Muscle of back (tissue), 11 donors: ENCODE measurements around the gene BRD8. TPM values are rescaled to one million over a fixed set of nuclear protein-coding genes. Genes with fewer than 3 reads are reported as not detected.
"Not testable (repeated sequence)": the region's sequence is repeated elsewhere in the genome, so short reads cannot be mapped to it uniquely, and the experiment has no call there.

Experiments
- DNase-seq, 3 donors: peaks; one replicate each; pipeline versions ENCODE4 v3.0.0 to v3.0.0-alpha.2; 2013
- polyA plus RNA-seq, 10 donors: library from polyadenylated mRNA; unstranded; fragments of 120-200 nt; gene quantifications; one replicate each; pipeline ENCODE4 v1.2.1, GENCODE V29; 2013; ENCODE audit not compliant: insufficient read length in 10 of 10

The BRD8 gene
- polyA plus RNA-seq, 10 donors = 32.9 to 77.1 (median 52.1) TPM

DNA sequence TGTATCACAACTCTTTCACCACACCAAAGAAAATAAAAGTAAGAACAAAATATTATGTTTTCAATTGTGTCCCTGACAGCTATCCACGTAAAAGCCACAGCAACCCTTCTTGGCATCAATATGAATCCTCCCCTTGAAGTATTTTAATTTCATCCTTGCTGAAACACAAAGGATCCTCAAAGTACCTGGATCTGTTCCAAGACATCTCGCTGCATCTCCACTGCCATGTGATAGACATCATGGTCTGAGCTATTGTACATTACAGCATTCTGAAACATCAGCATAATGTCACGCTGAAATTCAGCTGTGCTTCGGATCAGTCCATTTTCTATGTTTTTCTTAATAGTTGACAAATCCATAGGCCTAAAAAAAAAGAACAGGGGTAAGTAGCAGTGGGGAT, 17.7 kb downstream of the BRD8 start:
- no peak for DNase-seq

- DNase-seq = no peak
These were observed 18.8 kb downstream of the BRD8 start for GRCh38 chr5:138159666-138160065.

DNA sequence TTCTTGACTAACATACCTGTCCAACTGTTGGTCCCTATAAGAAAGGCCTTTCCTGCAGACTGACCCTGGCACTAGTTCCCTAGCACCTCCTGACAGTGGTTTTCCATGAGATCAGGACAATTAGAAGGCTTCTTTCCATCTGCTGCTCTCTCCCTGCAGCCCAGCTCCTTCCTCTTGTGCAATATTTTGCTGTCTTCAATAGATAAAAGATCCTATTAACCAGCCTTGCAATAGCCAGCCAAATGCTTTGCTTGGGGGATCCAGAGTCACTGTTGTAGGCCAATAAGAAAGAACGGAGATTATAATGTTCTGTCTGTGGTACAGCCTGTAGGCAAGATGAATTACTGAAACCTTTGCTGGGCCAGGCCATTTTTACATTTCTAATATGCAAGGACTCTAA, 20.8 kb downstream of the BRD8 start:
- DNase-seq = no peak

- not testable (repeated sequence) for DNase-seq
These were observed 22.5 kb downstream of the BRD8 start for GRCh38 chr5:138155977-138156376.

DNA sequence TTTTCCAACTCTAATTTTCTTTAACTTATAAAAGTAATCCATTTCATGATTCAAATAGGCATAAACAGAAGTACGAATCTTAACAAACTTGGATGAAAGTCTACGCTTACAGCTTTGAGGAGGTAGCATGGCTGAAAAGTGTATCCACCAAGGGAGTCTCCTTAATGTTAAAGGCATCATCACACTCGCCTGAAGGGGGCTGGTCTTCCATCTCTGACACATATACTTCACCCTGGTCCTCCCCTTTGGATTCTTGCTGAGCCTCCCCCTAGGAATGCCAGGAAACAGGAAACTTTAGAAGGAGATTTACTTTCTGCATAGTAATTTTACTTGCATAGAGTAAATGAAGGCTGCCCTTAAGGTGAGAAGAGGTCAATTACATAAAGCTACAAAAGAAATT, 28.9 kb downstream of the BRD8 start:
- no peak for DNase-seq

- DNase-seq = peak in 1 of 3 donors; percentile 25
These were observed 29.6 kb downstream of the BRD8 start for GRCh38 chr5:138148811-138149210.

DNA sequence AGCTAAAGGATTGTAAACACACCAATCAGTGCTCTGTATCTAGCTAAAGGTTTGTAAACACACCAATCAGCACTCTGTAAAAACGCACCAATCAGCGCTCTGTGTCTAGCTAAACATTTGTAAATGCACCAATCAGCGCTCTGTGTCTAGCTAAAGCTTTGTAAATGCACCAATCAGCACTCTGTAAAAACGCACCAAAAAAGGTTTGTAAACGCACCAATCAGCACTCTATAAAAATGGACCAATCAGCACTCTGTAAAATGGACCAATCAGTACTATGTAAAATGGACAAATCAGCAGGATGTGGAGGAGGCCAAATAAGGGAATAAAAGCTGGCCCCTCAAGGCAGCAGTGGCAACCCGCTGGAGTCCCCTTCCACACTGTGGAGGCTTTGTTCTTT, 34.9 kb downstream of the BRD8 start:
- DNase-seq = not testable (repeated sequence)

GRCh38 chr5:138141734-138142133, 36.7 kb downstream of the BRD8 start:
- no peak for DNase-seq

- no peak for DNase-seq
These were observed 38.2 kb downstream of the BRD8 start for GRCh38 chr5:138140268-138140667.

GRCh38 chr5:138139781-138140090, 38.7 kb downstream of the BRD8 start:
- no peak for DNase-seq

GRCh38 chr5:138138949-138139780, 39.3 kb downstream of the BRD8 start, which contains the start of gene NME5:
Gene NME5, minus strand, starts transcription at chr5:138139428. Its CDS starts 648 bp downstream, at chr5:138138780.
- DNase-seq = peak; percentile 33 to 70 (median 41)

- no peak for DNase-seq
These were observed 45.9 kb downstream of the BRD8 start for GRCh38 chr5:138132543-138132942.

DNA sequence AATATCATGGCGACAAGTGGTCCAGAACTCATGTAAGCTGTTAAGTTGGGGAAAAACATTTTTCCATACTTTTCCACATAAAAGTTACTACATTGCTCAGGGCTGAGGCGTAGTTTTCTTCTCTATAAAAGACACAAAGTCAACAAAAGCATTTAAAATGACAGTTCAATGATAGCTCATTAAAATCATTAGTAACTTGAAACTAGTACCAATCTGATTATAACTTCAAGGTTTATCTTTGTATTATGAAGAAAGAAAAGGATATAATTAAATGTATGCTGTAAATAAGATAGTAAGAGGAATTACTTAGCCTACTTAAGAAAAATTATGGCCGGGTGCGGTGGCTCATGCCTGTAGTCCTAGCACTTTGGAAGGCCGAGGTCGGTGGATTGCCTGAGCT, 49.1 kb downstream of the BRD8 start:
- DNase-seq = no peak

- DNase-seq = no peak
These were observed 50.1 kb downstream of the BRD8 start for GRCh38 chr5:138128334-138128733.

- DNase-seq = no peak
These were observed 63.2 kb downstream of the BRD8 start for GRCh38 chr5:138115254-138115653.

GRCh38 chr5:138111937-138112336, 66.5 kb downstream of the BRD8 start:
- DNase-seq = no peak

- no peak for DNase-seq
These were observed 67.2 kb downstream of the BRD8 start for GRCh38 chr5:138111181-138111580.

- DNase-seq = no peak
These were observed 68.0 kb downstream of the BRD8 start for GRCh38 chr5:138110266-138110963.

DNA sequence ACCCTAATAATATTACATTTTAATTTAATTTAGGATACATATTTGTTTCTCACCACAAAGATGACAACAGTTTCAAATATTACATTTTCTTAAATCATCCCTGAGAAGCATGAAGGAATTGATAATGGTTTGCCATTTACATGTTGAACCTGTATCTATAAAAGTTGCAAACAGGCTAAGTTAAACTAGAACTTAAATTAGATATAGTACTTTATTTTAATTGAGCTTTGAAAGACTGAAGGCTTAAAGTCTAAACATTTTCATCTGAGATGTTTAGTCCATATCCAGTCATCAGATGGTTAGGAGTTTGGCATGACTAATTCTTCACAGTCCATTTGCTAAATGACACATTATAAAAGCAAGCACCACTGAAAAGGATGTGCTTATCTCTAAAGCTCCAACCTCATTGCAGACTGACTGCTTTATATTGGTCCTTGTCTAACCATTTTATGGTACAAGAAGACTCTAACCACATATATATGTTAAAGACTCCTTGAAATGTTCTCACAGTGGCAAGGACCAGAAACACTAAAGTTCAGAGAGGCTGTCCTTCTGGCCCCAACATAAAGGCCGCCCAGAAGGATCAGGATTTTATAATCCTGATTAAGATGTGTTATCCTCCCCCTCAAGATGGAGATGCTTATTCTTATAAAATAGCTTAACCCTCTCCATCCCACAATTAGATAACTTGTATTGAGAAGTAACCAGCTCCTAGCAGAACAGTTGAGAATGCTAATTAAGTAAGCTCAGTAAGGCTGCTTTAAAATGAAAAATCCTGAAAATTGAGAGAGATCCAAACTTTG, 68.8 kb downstream of the BRD8 start:
- DNase-seq = no peak

- no peak for DNase-seq
These were observed 71.2 kb downstream of the BRD8 start for GRCh38 chr5:138107213-138107612.

DNA sequence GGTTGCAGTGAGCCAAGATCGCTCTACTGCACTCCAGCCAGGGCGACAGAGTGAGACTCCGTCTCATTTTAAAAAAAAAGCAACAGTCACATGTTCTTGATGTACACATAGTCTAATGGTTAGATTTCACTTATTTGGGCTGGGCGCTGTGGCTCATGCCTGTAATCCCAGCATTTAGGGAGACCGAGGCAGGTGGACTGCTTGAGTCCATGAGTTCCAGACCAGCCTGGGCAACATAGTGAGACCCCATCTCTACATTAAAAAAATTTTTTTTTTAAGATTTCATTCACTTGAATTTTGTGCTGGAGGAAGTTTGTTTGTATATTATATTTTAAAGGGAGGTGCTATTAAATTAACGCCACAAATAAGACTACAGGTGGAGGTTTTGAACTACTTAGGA, 72.7 kb downstream of the BRD8 start:
- no peak for DNase-seq

- DNase-seq = no peak
These were observed 75.2 kb downstream of the BRD8 start for GRCh38 chr5:138103319-138103637.
